Neural progenitor cell (in vitro differentiated cells): ENCODE measurements around the gene ST3GAL4. TPM values are rescaled to one million over a fixed set of nuclear protein-coding genes. Genes with fewer than 3 reads are reported as not detected.

Experiments used
- DNase-seq: peaks from one replicate; pipeline ENCODE4 v3.0.0-alpha.2; 2016; ENCODE audit warnings: low spot score
- H2AFZ ChIP-seq: fragments of 200-600 bp; sonication (generic); replicated peaks from 2 replicates; pipeline ENCODE4 v1.6.1; 2016; ENCODE audit warnings: antibody characterized with exemption
- H3F3A ChIP-seq: fragments of 200-600 bp; sonication (generic); 2 replicates; pipeline ENCODE4 v1.6.1; 2016; ENCODE audit warnings: antibody characterized with exemption, low read depth
- H3K27ac ChIP-seq: fragments of 200-600 bp; sonication (generic); 2 replicates; pipeline ENCODE4 v1.5.1; 2016; ENCODE audit warnings: mild to moderate bottlenecking
- H3K27me3 ChIP-seq: fragments of 200-600 bp; sonication (generic); 2 replicates; pipeline ENCODE4 v1.6.1; 2016; ENCODE audit warnings: mild to moderate bottlenecking, moderate library complexity
- H3K36me3 ChIP-seq: fragments of 200-600 bp; sonication (generic); 2 replicates; pipeline ENCODE4 v1.5.1; 2016
- H3K4me1 ChIP-seq: fragments of 200-600 bp; sonication (generic); 2 replicates; pipeline ENCODE4 v1.6.1; 2016; ENCODE audit warnings: mixed run types
- H3K4me2 ChIP-seq: fragments of 200-600 bp; sonication (generic); 2 replicates; pipeline ENCODE4 v1.6.1; 2016
- H3K4me3 ChIP-seq: fragments of 200-600 bp; sonication (generic); 2 replicates; pipeline ENCODE4 v1.5.1; 2016
- H3K79me2 ChIP-seq: fragments of 200-600 bp; sonication (generic); 2 replicates; pipeline ENCODE4 v1.6.1; 2016; ENCODE audit warnings: low read depth
- H3K9ac ChIP-seq: fragments of 200-600 bp; sonication (generic); 2 replicates; pipeline ENCODE4 v1.6.1; 2016
- H3K9me3 ChIP-seq: fragments of 200-600 bp; sonication (generic); 2 replicates; pipeline ENCODE4 v1.5.1; 2016; ENCODE audit warnings: low read depth
- H4K20me1 ChIP-seq: fragments of 200-600 bp; sonication (generic); 2 replicates; pipeline ENCODE4 v1.6.1; 2016; ENCODE audit warnings: low read depth
- H3K27ac Mint-ChIP-seq: 3 replicates; pipeline ENCODE4 v1.8.0; 2021; ENCODE audit warnings: mixed read lengths
- H3K27me3 Mint-ChIP-seq: 2 replicates; pipeline ENCODE4 v1.8.0; 2022; ENCODE audit warnings: low read depth, mild to moderate bottlenecking, inconsistent platforms, moderate library complexity, mixed read lengths; ENCODE audit not compliant: insufficient read depth
- H3K36me3 Mint-ChIP-seq: 3 replicates; pipeline ENCODE4 v1.8.0; 2021; ENCODE audit warnings: mixed read lengths
- H3K4me1 Mint-ChIP-seq: 3 replicates; pipeline ENCODE4 v1.8.0; 2021; ENCODE audit warnings: mixed read lengths
- H3K4me3 Mint-ChIP-seq: 3 replicates; pipeline ENCODE4 v1.8.0; 2021; ENCODE audit warnings: mild to moderate bottlenecking, moderate library complexity, mixed read lengths
- H3K9me3 Mint-ChIP-seq: 3 replicates; pipeline ENCODE4 v1.8.0; 2020; ENCODE audit warnings: mixed read lengths
- CTCF ChIP-seq: fragments of 200-600 bp; sonication (generic); IDR thresholded peaks from 2 replicates; pipeline ENCODE4 v1.5.1; 2017; ENCODE audit warnings: antibody characterized with exemption, mild to moderate bottlenecking
- EZH2 ChIP-seq: fragments of 200-600 bp; sonication (generic); IDR thresholded peaks from 2 replicates; pipeline ENCODE4 v1.6.1; 2017; ENCODE audit warnings: antibody characterized with exemption, mild to moderate bottlenecking, moderate library complexity
- EZH2phosphoT487 ChIP-seq: fragments of 200-600 bp; sonication (generic); IDR thresholded peaks from 2 replicates; pipeline ENCODE4 v1.6.1; 2017; ENCODE audit warnings: antibody characterized with exemption
- total RNA-seq: library from RNA; depleted of rRNA; stranded (reverse); fragments of >200 nt; gene quantifications from 2 replicates; pipeline ENCODE4 v1.2.3, GENCODE V29; 2015; ENCODE audit warnings: low replicate concordance

ST3GAL4 gene
- total RNA-seq, 1 donor from 2014 or later = 13.0 TPM

GRCh38 chr11:126359431-126360048 is 4.1 kb downstream of the ST3GAL4 start:
- Histone ChIP-seq H3K4me3 (no peak overlapping the region), H3K4me1 (peaks cover 32% of the 10 kb centered on the region), H4K20me1 (peaks cover 37% of the 10 kb centered on the region), H3K36me3 (no peaks in the 10 kb centered on the region), H3F3A (no peaks in the 10 kb centered on the region), H2AFZ (no peak overlapping the region), H3K9me3 (no peaks in the 10 kb centered on the region), H3K4me2 (no peak overlapping the region), H3K9ac (no peak overlapping the region), H3K27me3 (no peaks in the 10 kb centered on the region), H3K79me2 (peaks cover 27% of the 10 kb centered on the region), H3K27ac (no peak overlapping the region)
- no peak for DNase-seq
- Mint-ChIP-seq H3K9me3 (no peaks in the 10 kb centered on the region), H3K27ac (no peak overlapping the region), H3K4me3 (no peak overlapping the region), H3K27me3 (peaks cover 6% of the 10 kb centered on the region), H3K36me3 (peaks cover 1% of the 10 kb centered on the region), H3K4me1 (peaks cover 46% of the 10 kb centered on the region)
- TF ChIP-seq CTCF = no peak

- no peak overlapping the region for H3K9ac ChIP-seq
- peaks cover 6% of the 10 kb centered on the region for H3K27me3 Mint-ChIP-seq
- no peaks in the 10 kb centered on the region for H3K27me3 ChIP-seq
- peaks cover 41% of the 10 kb centered on the region for H3K4me1 Mint-ChIP-seq
- H3K4me1 ChIP-seq = peaks cover 32% of the 10 kb centered on the region
- H3K4me2 ChIP-seq = no peak overlapping the region
- no peak overlapping the region for H3K27ac ChIP-seq
- no peaks in the 10 kb centered on the region for H3K36me3 Mint-ChIP-seq
- no peaks in the 10 kb centered on the region for H3F3A ChIP-seq
- H3K9me3 Mint-ChIP-seq = no peaks in the 10 kb centered on the region
- no peaks in the 10 kb centered on the region for H3K9me3 ChIP-seq
- no peaks in the 10 kb centered on the region for H3K36me3 ChIP-seq
- H2AFZ ChIP-seq = no peak overlapping the region
- TF ChIP-seq CTCF (no peak), EZH2phosphoT487 (no peak), EZH2 (no peak)
- H4K20me1 ChIP-seq = peaks cover 37% of the 10 kb centered on the region
- H3K4me3 Mint-ChIP-seq = no peak overlapping the region
- no peak overlapping the region for H3K27ac Mint-ChIP-seq
- H3K4me3 ChIP-seq = no peak overlapping the region
- H3K79me2 ChIP-seq = peaks cover 22% of the 10 kb centered on the region
- no peak for DNase-seq
Observed at GRCh38 chr11:126360049-126360446, 4.6 kb downstream of the ST3GAL4 start.

- peaks cover 34% of the 10 kb centered on the region for H3K4me1 ChIP-seq
- no peak for DNase-seq
- no peak overlapping the region for H3K27ac Mint-ChIP-seq
Observed at GRCh38 chr11:126361400-126361799, 5.9 kb downstream of the ST3GAL4 start.

More at GRCh38 chr11:126361400-126361799, 5.9 kb downstream of the ST3GAL4 start:
- Histone ChIP-seq H3F3A (no peaks in the 10 kb centered on the region), H3K9me3 (no peaks in the 10 kb centered on the region), H3K79me2 (peaks cover 13% of the 10 kb centered on the region), H3K27ac (no peak overlapping the region), H3K4me2 (no peak overlapping the region), H3K4me3 (no peak overlapping the region), H2AFZ (no peak overlapping the region), H3K9ac (no peak overlapping the region), H3K36me3 (no peaks in the 10 kb centered on the region), H3K27me3 (no peaks in the 10 kb centered on the region), H4K20me1 (peaks cover 32% of the 10 kb centered on the region)
- Mint-ChIP-seq H3K4me3 (no peak overlapping the region), H3K4me1 (peaks cover 45% of the 10 kb centered on the region), H3K27me3 (peaks cover 6% of the 10 kb centered on the region), H3K9me3 (no peaks in the 10 kb centered on the region), H3K36me3 (no peaks in the 10 kb centered on the region)
- TF ChIP-seq CTCF (no peak), EZH2 (no peak), EZH2phosphoT487 (no peak)
